H9 (cell line): ENCODE results near the gene RPS27. TPM values are rescaled to one million over a fixed set of nuclear protein-coding genes. Genes with fewer than 3 reads are reported as not detected.
A peak's percentile ranks its signal among the peaks of the same experiment; 100 is the strongest.

Source experiments
- DNase-seq: peaks from one replicate; pipeline ENCODE4 v3.0.0-alpha.2; 2017
- H2AFZ ChIP-seq: one replicate; pipeline ENCODE4 v1.6.1; 2013; ENCODE audit warnings: mild to moderate bottlenecking, low read length, control low read depth, moderate library complexity
- H2AK5ac ChIP-seq: 2 replicates; pipeline ENCODE4 v1.6.1; 2013; ENCODE audit warnings: low read length, control low read depth, mixed read lengths; ENCODE audit not compliant: insufficient read length
- H2BK120ac ChIP-seq: one replicate; pipeline ENCODE4 v1.6.1; 2013; ENCODE audit warnings: low read depth, mild to moderate bottlenecking, low read length, control low read depth, inconsistent platforms; ENCODE audit not compliant: poor library complexity, severe bottlenecking
- H2BK12ac ChIP-seq: 2 replicates; pipeline ENCODE4 v1.6.1; 2013; ENCODE audit warnings: low read length, control low read depth, mixed read lengths, low read depth; ENCODE audit not compliant: insufficient read length
- H2BK15ac ChIP-seq: 2 replicates; pipeline ENCODE4 v1.6.1; 2013; ENCODE audit warnings: low read depth, low read length, control low read depth
- H2BK20ac ChIP-seq: one replicate; pipeline ENCODE4 v1.6.1; 2013; ENCODE audit warnings: low read depth, mild to moderate bottlenecking, low read length, control low read depth, inconsistent platforms; ENCODE audit not compliant: poor library complexity, severe bottlenecking
- H2BK5ac ChIP-seq: 2 replicates; pipeline ENCODE4 v1.6.1; 2013; ENCODE audit warnings: low read length, control low read depth, mixed read lengths; ENCODE audit not compliant: insufficient read length
- H3K14ac ChIP-seq: 2 replicates; pipeline ENCODE4 v1.6.1; 2013; ENCODE audit warnings: low read length, control low read depth; ENCODE audit not compliant: insufficient read depth
- H3K18ac ChIP-seq: 2 replicates; pipeline ENCODE4 v1.6.1; 2013; ENCODE audit warnings: low read depth, mild to moderate bottlenecking, mixed read lengths, low read length, control low read depth; ENCODE audit not compliant: insufficient read length
- H3K23ac ChIP-seq: 2 replicates; pipeline ENCODE4 v1.6.1; 2013; ENCODE audit warnings: low read length, control low read depth, mixed read lengths, low read depth; ENCODE audit not compliant: insufficient read length
- H3K23me2 ChIP-seq: 2 replicates; pipeline ENCODE4 v1.6.1; 2013; ENCODE audit warnings: low read depth, mild to moderate bottlenecking, mixed read lengths, low read length, control low read depth; ENCODE audit not compliant: insufficient read length, poor library complexity, severe bottlenecking
- H3K27ac ChIP-seq: 2 replicates; pipeline ENCODE4 v1.5.1; 2013; ENCODE audit warnings: low read length, control low read depth, mixed read lengths, low read depth; ENCODE audit not compliant: insufficient read length
- H3K27me3 ChIP-seq: 2 replicates; pipeline ENCODE4 v1.6.1; 2013; ENCODE audit warnings: low read length, control low read depth, inconsistent platforms; ENCODE audit not compliant: insufficient read depth
- H3K4ac ChIP-seq: 2 replicates; pipeline ENCODE4 v1.6.1; 2013; ENCODE audit warnings: low read depth, mild to moderate bottlenecking, control low read depth, inconsistent platforms, low read length, moderate library complexity
- H3K4me1 ChIP-seq: 2 replicates; pipeline ENCODE4 v1.6.1; 2013; ENCODE audit warnings: low read length, control low read depth, inconsistent platforms; ENCODE audit not compliant: insufficient read depth
- H3K4me2 ChIP-seq: 2 replicates; pipeline ENCODE4 v1.6.1; 2013; ENCODE audit warnings: low read length, control low read depth, mixed read lengths; ENCODE audit not compliant: insufficient read length, insufficient read depth
- H3K56ac ChIP-seq: 2 replicates; pipeline ENCODE4 v1.6.1; 2013; ENCODE audit warnings: low read depth, mild to moderate bottlenecking, mixed read lengths, low read length, control low read depth; ENCODE audit not compliant: insufficient read length
- H3K79me1 ChIP-seq: 2 replicates; pipeline ENCODE4 v1.6.1; 2013; ENCODE audit warnings: low read depth, mild to moderate bottlenecking, moderate library complexity, low read length, control low read depth, inconsistent platforms; ENCODE audit not compliant: insufficient read depth, poor library complexity, severe bottlenecking
- H3K79me2 ChIP-seq: 2 replicates; pipeline ENCODE4 v1.6.1; 2013; ENCODE audit warnings: low read length, control low read depth, inconsistent platforms; ENCODE audit not compliant: insufficient read depth
- H3K9ac ChIP-seq: 2 replicates; pipeline ENCODE4 v1.6.1; 2013; ENCODE audit warnings: low read length, control low read depth, mixed read lengths; ENCODE audit not compliant: insufficient read length; ENCODE audit errors: extremely low read depth
- H3K9me3 ChIP-seq: one replicate; pipeline ENCODE4 v1.6.1; 2013; ENCODE audit warnings: low read depth, low read length, inconsistent platforms; ENCODE audit not compliant: control insufficient read depth
- H3T11ph ChIP-seq: one replicate; pipeline ENCODE4 v1.6.1; 2013; ENCODE audit warnings: mild to moderate bottlenecking, low read length, control low read depth, inconsistent platforms
- H4K20me1 ChIP-seq: one replicate; pipeline ENCODE4 v1.6.1; 2013; ENCODE audit not compliant: control insufficient read depth, insufficient read length, insufficient read depth
- H4K5ac ChIP-seq: 2 replicates; pipeline ENCODE4 v1.6.1; 2013; ENCODE audit warnings: low read depth, mild to moderate bottlenecking, mixed read lengths, low read length, control low read depth; ENCODE audit not compliant: insufficient read length
- H4K8ac ChIP-seq: replicated peaks from 2 replicates; pipeline ENCODE4 v1.6.1; 2013; ENCODE audit warnings: low read length, control low read depth, mixed read lengths, low read depth; ENCODE audit not compliant: insufficient read length
- H4K91ac ChIP-seq: 2 replicates; pipeline ENCODE4 v1.6.1; 2013; ENCODE audit warnings: low read depth, mild to moderate bottlenecking, moderate library complexity, mixed read lengths, low read length, control low read depth; ENCODE audit not compliant: insufficient read length
- H3K27ac Mint-ChIP-seq, 3 experiments: 2 replicates in 2 of 3; 3 replicates in 1 of 3; pipeline ENCODE4 v1.8.0; 2020 to 2021; ENCODE audit warnings: mixed read lengths in 3 of 3, mild to moderate bottlenecking in 1 of 3, moderate library complexity in 1 of 3
- H3K27me3 Mint-ChIP-seq: 2 replicates; pipeline ENCODE4 v1.8.0; 2021; ENCODE audit warnings: low read depth, mild to moderate bottlenecking, moderate library complexity, mixed read lengths
- H3K36me3 Mint-ChIP-seq, 3 experiments: 2 replicates in 2 of 3; 3 replicates in 1 of 3; pipeline ENCODE4 v1.8.0; 2020 to 2021; ENCODE audit warnings: low read depth in 3 of 3, mixed read lengths in 3 of 3; ENCODE audit not compliant: insufficient read depth in 1 of 3
- H3K4me1 Mint-ChIP-seq, 2 experiments: 2 replicates each; pipeline ENCODE4 v1.8.0; 2020; ENCODE audit warnings: mixed read lengths in 2 of 2
- H3K4me3 Mint-ChIP-seq, 2 experiments: 2 replicates in 1 of 2; 3 replicates in 1 of 2; pipeline ENCODE4 v1.8.0; 2020 to 2021; ENCODE audit warnings: mild to moderate bottlenecking in 2 of 2, mixed read lengths in 2 of 2, moderate library complexity in 1 of 2
- H3K9me3 Mint-ChIP-seq, 2 experiments: 2 replicates in 1 of 2; 3 replicates in 1 of 2; pipeline ENCODE4 v1.8.0; 2020; ENCODE audit warnings: mild to moderate bottlenecking in 2 of 2, mixed read lengths in 2 of 2, moderate library complexity in 1 of 2
- CTCF ChIP-seq: fragments of 200-600 bp; sonication (generic); conservative IDR thresholded peaks from 3 replicates; pipeline ENCODE4 v1.8.0; 2021; ENCODE audit warnings: antibody characterized with exemption, mild to moderate bottlenecking
- WGBS: extraction: QIAGEN DNeasy Blood & Tissue Kit; methylation state at CpG from one replicate; pipeline ENCODE4 v1.1.7; 2013; ENCODE audit warnings: missing lambda C conversion rate, low lambda C conversion rate, mixed read lengths; ENCODE audit not compliant: insufficient read length; ENCODE audit errors: extremely low coverage; 5-methylcytosine and 5-hydroxymethylcytosine counted together
- total RNA-seq: library from RNA; stranded (reverse); gene quantifications from 2 replicates; pipeline ENCODE4 v1.2.1, GENCODE V29; 2021

RPS27 gene
- total RNA-seq, 1 experiment from 2014 or later, result 2,321 TPM

- peaks cover 28% of the 10 kb centered on the region for H3K79me2 ChIP-seq
- no peak overlapping the region; a peak in 1 of 5 replicates for H3K4me3 Mint-ChIP-seq
Observed at GRCh38 chr1:153953859-153954365, 36.6 kb upstream of the RPS27 start.

More at GRCh38 chr1:153953859-153954365, 36.6 kb upstream of the RPS27 start:
- H2AFZ ChIP-seq, result no peak overlapping the region
- H2BK5ac ChIP-seq, result no peak overlapping the region
- H2BK15ac ChIP-seq, result no peak overlapping the region
- no peak overlapping the region for H4K8ac ChIP-seq
- H3K4ac ChIP-seq, result no peak overlapping the region
- H2BK12ac ChIP-seq, result no peak overlapping the region
- H3K9me3 Mint-ChIP-seq, result no peaks in the 10 kb centered on the region
- H3K14ac ChIP-seq, result no peak overlapping the region
- no peak overlapping the region for H3K23ac ChIP-seq
- H4K91ac ChIP-seq, result no peak overlapping the region
- H3K56ac ChIP-seq, result no peak overlapping the region
- no peak for TF ChIP-seq CTCF
- no peak overlapping the region for H4K5ac ChIP-seq
- no peak overlapping the region for H3K18ac ChIP-seq
- H3K4me1 Mint-ChIP-seq, result peaks cover 15% of the 10 kb centered on the region in 2 experiments
- H3K4me1 ChIP-seq, result no peaks in the 10 kb centered on the region
- H3K9me3 ChIP-seq, result no peaks in the 10 kb centered on the region
- H2BK20ac ChIP-seq, result no peak overlapping the region
- H3T11ph ChIP-seq, result no peak overlapping the region
- H3K79me1 ChIP-seq, result peaks cover 13% of the 10 kb centered on the region
- peak overlapping the region in 2 of 3 experiments; percentile 9 to 50; a peak in 4 of 7 replicates for H3K27ac Mint-ChIP-seq
- no peak overlapping the region for H3K9ac ChIP-seq
- no peak overlapping the region for H3K4me2 ChIP-seq
- H3K36me3 Mint-ChIP-seq, result peaks cover 20 to 48% (median 30%) of the 10 kb centered on the region in 3 experiments; a peak in 6 of 7 replicates
- no peak overlapping the region for H3K27ac ChIP-seq
- no peak overlapping the region for H2AK5ac ChIP-seq
- H4K20me1 ChIP-seq, result peaks cover 2% of the 10 kb centered on the region
- no peaks in the 10 kb centered on the region for H3K27me3 ChIP-seq
- no peaks in the 10 kb centered on the region for H3K27me3 Mint-ChIP-seq
- no peak overlapping the region for H2BK120ac ChIP-seq
- peaks cover 6% of the 10 kb centered on the region for H3K23me2 ChIP-seq
- no peak for DNase-seq
- no CpG with 5 or more reads among the region's 4 CpGs for WGBS
